ENCODE data around the gene PRKCE. TPM values are rescaled to one million over a fixed set of nuclear protein-coding genes. Genes with fewer than 3 reads are reported as not detected.

PRKCE gene
- total RNA-seq, 2 experiments from 2014 or later, result 24.9 to 26.2 TPM

GRCh38 chr2:45905632-45905958, 254.1 kb downstream of the PRKCE start:
- ChIA-PET POLR2A (no interaction called here), CTCF (no interaction called here)
- Histone ChIP-seq H3K4me3 (ENCODE audit: low read length) (no peak overlapping the region), H3K27ac (ENCODE audit: low read depth in 1 of 2, low read length in 2 of 2) (no peak overlapping the region), H3K36me3 (ENCODE audit: insufficient read depth, low read length) (no peaks in the 10 kb centered on the region), H3K27me3 (ENCODE audit: control insufficient read depth in 1 of 2, insufficient read depth in 2 of 2, low read length in 2 of 2) (no peaks in the 10 kb centered on the region), H3K4me1 (ENCODE audit: insufficient read depth, low read length) (no peaks in the 10 kb centered on the region), H3K9me3 (ENCODE audit: control insufficient read depth in 1 of 2, insufficient read depth in 1 of 2, low read length in 2 of 2) (no peaks in the 10 kb centered on the region)
- TF ChIP-seq, protein P1, sequence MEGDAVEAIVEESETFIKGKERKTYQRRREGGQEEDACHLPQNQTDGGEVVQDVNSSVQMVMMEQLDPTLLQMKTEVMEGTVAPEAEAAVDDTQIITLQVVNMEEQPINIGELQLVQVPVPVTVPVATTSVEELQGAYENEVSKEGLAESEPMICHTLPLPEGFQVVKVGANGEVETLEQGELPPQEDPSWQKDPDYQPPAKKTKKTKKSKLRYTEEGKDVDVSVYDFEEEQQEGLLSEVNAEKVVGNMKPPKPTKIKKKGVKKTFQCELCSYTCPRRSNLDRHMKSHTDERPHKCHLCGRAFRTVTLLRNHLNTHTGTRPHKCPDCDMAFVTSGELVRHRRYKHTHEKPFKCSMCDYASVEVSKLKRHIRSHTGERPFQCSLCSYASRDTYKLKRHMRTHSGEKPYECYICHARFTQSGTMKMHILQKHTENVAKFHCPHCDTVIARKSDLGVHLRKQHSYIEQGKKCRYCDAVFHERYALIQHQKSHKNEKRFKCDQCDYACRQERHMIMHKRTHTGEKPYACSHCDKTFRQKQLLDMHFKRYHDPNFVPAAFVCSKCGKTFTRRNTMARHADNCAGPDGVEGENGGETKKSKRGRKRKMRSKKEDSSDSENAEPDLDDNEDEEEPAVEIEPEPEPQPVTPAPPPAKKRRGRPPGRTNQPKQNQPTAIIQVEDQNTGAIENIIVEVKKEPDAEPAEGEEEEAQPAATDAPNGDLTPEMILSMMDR (IDR thresholded peaks at IDR 0.05), result no peak
- H3K4me1 Mint-ChIP-seq (ENCODE audit: low read depth), result no peaks in the 10 kb centered on the region
- DNase-seq (no peak), ATAC-seq (ENCODE audit: poor library complexity) (no peak)
- H3K27me3 Mint-ChIP-seq, result no peaks in the 10 kb centered on the region
- intact Hi-C loops (cut with DNase I, micrococcal nuclease), result no loop called here
- no peak overlapping the region for H3K4me3 Mint-ChIP-seq
- H3K27ac Mint-ChIP-seq, result no peak overlapping the region
- H3K9me3 Mint-ChIP-seq, result no peaks in the 10 kb centered on the region
- H3K36me3 Mint-ChIP-seq (ENCODE audit: low read depth), result no peaks in the 10 kb centered on the region

DNA sequence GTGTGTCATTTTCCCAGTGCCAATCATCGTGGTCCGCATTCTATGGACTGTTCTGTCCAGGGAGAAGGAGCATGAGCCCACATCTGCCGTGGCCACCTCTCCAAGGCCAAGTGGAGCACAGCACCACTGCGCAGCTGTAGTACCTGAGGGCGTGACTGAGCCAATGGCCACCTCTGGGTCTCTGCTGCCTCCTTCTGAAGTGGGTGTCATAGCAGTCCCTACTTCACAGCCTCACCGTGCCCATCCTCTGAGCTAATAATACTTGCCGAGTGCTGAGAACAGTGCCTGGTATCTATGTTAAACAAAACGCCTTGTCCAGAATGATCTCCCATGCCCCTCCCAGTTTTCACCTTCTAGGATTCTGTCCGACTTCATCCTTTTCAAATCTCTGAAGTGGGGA, 256.1 kb downstream of the PRKCE start:
- H3K27ac Mint-ChIP-seq, result no peak overlapping the region
- ATAC-seq (ENCODE audit: poor library complexity), result no peak
- POLR2A ChIA-PET, result no interaction called here

GRCh38 chr2:45908316-45909170, 257.1 kb downstream of the PRKCE start:
- no peak overlapping the region for H3K27ac Mint-ChIP-seq
- TF ChIP-seq, protein P1 (IDR thresholded peaks at IDR 0.05), result no peak
- no peaks in the 10 kb centered on the region for H3K4me1 ChIP-seq (ENCODE audit: insufficient read depth, low read length)
- no peak overlapping the region for H3K4me3 ChIP-seq (ENCODE audit: low read length)
- DNase-seq (no peak), ATAC-seq (ENCODE audit: poor library complexity) (no peak)
- no peaks in the 10 kb centered on the region for H3K27me3 Mint-ChIP-seq
- ChIA-PET POLR2A (no interaction called here), CTCF (no interaction called here)
- no peaks in the 10 kb centered on the region for H3K36me3 Mint-ChIP-seq (ENCODE audit: low read depth)
- intact Hi-C loops (cut with DNase I, micrococcal nuclease), result no loop called here
- H3K27me3 ChIP-seq (ENCODE audit: control insufficient read depth in 1 of 2, insufficient read depth in 2 of 2, low read length in 2 of 2), result no peaks in the 10 kb centered on the region
- H3K36me3 ChIP-seq (ENCODE audit: insufficient read depth, low read length), result no peaks in the 10 kb centered on the region
- H3K9me3 ChIP-seq (ENCODE audit: control insufficient read depth in 1 of 2, insufficient read depth in 1 of 2, low read length in 2 of 2), result no peaks in the 10 kb centered on the region
- H3K4me3 Mint-ChIP-seq, result no peak overlapping the region
- H3K9me3 Mint-ChIP-seq, result no peaks in the 10 kb centered on the region
- H3K4me1 Mint-ChIP-seq (ENCODE audit: low read depth), result no peaks in the 10 kb centered on the region
- no peak overlapping the region for H3K27ac ChIP-seq (ENCODE audit: low read depth in 1 of 2, low read length in 2 of 2)

More for the DNA sequence above, 256.1 kb downstream of the PRKCE start:
- Mint-ChIP-seq H3K27me3 (no peaks in the 10 kb centered on the region), H3K9me3 (no peaks in the 10 kb centered on the region), H3K36me3 (ENCODE audit: low read depth) (no peaks in the 10 kb centered on the region), H3K4me3 (no peak overlapping the region), H3K4me1 (ENCODE audit: low read depth) (no peaks in the 10 kb centered on the region)
- DNase-seq, result no peak
- H3K36me3 ChIP-seq (ENCODE audit: insufficient read depth, low read length), result no peaks in the 10 kb centered on the region
- no peak overlapping the region for H3K27ac ChIP-seq (ENCODE audit: low read depth in 1 of 2, low read length in 2 of 2)
- TF ChIP-seq, protein P1 (IDR thresholded peaks at IDR 0.05), result no peak
- no peaks in the 10 kb centered on the region for H3K9me3 ChIP-seq (ENCODE audit: control insufficient read depth in 1 of 2, insufficient read depth in 1 of 2, low read length in 2 of 2)
- no peaks in the 10 kb centered on the region for H3K27me3 ChIP-seq (ENCODE audit: control insufficient read depth in 1 of 2, insufficient read depth in 2 of 2, low read length in 2 of 2)
- no peaks in the 10 kb centered on the region for H3K4me1 ChIP-seq (ENCODE audit: insufficient read depth, low read length)
- CTCF ChIA-PET, result no interaction called here
- no peak overlapping the region for H3K4me3 ChIP-seq (ENCODE audit: low read length)
- intact Hi-C loops (cut with DNase I, micrococcal nuclease), result no loop called here
